NCI-H2196 (cell line): ENCODE measurements around the gene SCCPDH.
"Not testable (repeated sequence)": the region's sequence is repeated elsewhere in the genome, so short reads cannot be mapped to it uniquely, and the experiment has no call there.

ENCODE experiments used
- DNase-seq: peaks from one replicate; lab custom pipeline; 2025; ENCODE audit not compliant: unreplicated experiment; lab: John Stamatoyannopoulos, UW

The SCCPDH gene

DNA sequence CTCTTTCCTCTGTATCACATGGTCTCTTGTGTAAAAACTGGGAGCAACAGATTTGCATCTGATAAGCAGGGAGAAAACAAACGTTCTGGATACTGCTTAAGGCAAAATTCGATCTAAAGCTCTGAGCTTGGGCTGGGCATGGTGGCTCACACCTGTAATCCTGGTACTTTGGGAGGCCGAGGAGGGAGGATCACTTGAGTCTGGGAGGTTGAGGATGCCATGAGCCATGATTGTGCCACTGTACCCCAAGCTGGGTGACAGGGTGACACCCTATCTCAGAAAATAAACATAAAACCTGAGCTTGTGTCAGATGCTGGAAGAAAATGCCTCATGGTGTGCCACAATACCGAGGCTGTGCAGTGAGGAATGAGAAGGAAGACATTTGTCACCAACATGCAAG lies 73.9 kb downstream of the SCCPDH start:
- no peak for DNase-seq

DNA sequence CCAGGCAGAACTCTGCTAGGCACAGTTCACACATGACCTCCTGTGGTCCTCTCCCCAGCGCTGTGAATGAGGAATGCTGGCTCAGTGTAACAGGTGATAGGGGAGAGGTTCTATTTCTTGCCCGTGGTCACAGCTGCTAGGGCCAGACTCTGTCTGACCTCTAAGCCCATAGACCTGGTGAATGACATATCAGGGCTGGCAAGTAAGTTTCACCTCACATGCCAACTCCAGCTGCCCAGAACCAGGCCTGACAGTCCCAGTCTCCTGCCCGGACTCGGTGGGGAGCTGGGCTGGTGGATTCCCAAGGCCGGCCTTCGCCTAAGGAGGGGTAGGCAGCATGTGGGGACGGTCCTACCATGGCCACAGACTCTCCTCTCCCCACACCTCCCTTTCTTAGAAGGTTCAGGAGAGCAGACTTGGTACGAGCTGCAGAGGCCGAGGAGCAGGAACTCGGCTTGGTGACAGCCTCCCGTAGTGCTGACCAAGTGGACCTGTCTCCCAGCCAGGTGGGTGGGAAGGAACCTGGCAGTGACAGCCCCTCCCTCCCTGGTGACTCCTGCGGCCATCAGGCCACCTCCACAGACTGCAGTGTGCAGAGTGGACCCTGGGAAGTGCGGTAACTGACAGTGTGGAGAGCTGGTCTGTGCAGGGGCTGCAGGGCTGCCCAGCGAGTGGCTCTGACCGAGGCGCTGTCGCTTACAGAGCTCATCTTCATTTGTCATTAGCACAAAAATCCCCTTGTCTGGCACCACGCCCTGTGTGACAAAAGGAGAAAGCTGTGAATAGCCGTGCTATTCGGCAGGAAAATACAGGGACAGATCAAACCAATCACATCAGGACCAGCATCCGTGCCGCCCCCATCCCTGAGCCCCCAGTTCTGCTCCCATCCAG lies 74.6 kb downstream of the SCCPDH start:
- DNase-seq = no peak

DNA sequence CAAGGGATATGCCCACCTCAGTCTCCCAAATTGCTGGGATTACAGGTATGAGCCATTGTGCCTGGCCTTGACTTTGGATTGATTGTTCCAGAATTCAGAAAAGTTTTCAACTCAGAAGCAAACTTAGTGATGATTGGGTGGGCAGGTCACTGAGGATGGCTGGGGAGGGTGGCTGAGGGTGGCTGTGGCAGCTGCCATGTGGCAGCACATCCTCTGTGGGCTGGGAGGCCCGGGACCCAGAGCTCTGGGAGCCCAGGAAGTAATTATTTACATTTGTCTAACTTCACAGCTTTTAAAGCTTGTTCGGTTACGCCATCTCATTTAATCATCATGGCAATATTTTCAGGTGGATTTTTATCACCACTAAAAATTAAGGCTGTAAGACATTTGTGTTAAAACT lies 76.1 kb downstream of the SCCPDH start:
- no peak for DNase-seq

DNA sequence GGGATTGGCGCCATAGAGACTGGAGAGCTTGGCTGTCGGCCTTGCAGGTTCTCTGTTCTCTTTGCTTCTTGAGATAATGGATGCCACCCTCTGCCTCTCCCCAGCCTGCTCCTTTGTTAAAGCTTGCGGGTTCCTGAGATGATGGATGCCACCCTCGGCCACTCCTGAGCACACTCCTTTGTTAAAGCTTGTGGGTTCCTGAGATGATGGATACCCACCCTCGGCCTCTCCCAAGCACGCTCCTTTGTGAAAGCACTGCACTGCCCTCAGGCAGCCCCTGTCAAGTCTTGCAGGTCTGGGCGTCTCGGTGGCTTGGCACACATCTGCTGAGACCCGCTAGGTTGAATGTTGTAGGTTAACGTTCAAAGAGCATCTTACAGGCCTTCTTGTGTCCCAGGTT lies 76.5 kb downstream of the SCCPDH start:
- no peak for DNase-seq

DNA sequence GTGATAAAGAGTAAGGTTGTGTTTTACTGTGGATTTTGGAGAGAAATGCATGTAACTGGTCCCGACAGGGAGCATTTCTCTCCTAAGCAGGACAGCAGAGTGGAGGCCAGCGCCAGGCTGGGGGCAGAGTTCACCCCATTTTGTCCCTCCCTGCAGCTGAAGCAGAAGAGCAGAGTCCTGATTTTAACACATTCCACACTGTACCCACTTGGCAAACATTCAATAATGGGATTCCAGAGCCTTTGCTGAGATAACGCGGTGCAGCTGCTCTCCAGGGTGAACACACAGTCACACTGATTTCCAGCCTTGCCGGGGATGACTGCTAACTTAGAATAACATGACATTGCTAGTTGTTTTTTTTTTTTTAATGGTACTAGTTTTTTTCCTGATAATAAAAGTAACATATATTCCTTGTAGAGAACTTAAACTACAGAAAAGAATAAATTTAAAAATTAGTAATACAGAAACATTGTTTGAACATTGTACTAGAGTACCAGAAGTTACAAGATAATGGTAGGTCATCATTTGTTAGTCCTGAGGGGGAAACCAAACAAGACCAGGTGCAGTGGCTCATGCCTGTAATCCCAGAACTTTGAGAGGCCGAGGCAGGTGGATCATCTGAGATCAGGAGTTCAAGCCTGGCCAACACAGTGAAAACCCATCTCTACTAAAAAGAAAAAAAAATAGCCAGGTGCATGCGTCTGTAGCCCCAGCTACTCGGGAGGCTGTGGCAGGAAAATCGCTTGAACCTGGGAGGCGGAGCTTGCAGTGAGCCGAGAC lies 77.2 kb downstream of the SCCPDH start:
- DNase-seq = no peak

DNA sequence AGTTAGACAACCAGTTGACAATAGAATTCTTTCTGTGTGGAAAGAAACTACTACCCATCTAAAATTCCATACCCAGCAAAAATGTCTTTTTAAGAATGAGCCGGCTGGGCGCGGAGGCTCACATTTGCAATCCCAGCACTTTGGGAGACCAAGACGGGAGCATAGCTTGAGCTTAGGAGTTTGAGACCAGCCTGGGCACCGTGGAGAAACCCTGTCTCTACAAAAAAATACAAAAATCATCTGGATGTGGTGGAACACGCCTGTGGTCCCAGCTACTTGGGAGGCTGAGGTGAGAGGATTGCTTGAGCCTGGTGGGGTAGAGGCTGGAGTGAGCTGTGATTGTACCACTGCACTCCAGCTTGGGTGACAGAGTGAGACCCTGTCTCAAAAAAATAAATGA lies 79.2 kb downstream of the SCCPDH start:
- no peak for DNase-seq

DNA sequence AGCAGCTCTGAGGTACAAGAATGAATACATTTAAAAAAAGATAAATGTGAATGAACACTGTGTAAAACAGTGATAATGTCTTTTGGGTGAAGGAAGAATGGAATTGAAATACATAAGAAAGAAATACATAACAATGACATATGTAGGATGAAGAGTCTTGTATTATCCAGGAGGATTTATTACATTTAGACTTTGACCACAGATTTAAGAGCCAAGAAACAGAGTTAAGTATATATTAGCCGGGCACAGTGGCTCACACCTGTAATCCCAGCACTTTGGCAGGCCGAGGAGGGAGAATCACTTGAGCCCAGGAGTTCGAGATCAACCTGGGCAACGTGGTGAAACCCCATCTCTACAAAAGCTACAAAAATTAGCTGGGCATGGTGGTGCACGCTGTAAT lies 79.7 kb downstream of the SCCPDH start:
- no peak for DNase-seq

DNA sequence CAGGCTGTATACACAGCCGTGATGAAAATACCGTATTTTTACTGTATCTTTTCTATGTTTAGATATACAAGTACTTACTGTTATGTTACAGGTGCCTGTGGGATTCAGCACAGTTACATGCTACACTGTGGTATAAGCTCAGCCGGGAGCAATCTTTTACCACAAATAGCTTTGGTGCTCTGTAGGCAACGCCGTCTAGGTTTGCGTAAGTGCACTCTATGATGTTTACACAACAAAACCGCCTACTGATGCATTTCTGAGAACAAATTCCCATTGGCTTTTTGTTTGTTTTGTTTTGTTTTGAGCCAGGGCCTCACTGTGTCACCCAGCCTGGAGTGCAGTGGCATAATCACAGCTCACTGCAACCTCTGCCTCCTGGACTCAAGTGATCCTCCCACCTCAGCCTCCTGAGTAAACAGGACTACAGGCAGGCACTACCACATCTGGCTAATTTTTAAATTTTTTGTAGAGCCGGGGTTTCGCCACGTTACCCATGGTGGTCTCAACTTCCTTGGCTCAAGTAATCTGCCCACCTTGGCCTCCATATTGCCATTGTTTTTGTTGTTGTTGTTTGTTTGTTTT lies 81.0 kb downstream of the SCCPDH start:
- DNase-seq = no peak

DNA sequence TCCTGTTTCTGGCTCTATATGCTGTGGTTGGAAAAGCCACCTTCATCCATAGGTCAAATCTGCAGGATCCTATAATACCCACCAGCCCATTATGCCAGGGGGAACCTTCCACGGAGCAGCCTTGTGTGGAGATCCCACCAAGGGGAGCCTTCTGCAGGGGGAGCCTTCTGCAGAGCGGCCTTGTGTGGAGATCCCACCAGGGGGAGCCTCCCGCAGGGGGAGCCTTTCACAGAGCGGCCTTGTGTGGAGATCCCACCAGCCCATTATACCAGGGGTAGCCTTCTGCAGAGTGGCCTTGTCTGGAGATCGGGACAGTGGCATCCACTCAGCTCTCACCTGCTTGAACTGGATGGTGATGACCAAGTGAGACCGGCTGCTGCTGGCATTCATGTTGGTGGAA lies 85.3 kb downstream of the SCCPDH start:
- DNase-seq = no peak

DNA sequence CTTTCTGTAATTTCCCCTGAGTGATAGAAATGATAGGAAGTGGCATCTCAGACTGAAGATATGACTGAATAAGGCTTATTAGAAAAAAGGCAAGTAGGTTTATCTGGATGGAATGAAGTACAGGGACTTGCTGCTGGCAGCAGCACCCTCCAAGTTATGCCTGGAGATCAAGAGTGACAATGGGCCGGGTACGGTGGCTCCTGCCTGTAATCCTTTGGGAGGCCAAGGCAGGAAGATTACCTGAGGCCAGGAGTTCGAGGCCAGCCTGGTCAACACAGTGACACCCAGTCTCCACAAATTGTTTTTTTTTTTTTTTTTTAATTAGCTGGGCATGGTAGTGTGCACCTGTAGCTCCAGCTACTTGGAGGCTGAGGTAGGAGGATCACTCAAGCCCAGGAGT lies 87.8 kb downstream of the SCCPDH start:
- no peak for DNase-seq

DNA sequence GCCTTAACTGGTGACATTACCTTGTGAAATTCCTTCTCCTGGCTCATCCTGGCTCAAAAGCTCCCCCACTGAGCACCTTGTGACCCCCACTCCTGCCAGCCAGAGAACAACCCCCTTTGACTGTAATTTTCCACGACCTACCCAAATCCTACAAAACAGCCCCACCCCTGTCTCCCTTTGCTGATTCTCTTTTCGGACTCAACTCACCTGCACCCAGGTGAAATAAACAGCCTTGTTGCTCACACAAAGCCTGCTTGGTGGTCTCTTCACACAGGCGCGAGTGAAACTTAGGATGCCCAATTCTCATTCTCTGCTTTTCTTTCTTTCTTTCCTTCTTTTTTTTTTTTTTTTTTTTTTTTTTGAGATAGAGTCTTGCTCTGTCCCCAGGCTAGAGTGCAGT lies 89.1 kb downstream of the SCCPDH start:
- DNase-seq = not testable (repeated sequence)

DNA sequence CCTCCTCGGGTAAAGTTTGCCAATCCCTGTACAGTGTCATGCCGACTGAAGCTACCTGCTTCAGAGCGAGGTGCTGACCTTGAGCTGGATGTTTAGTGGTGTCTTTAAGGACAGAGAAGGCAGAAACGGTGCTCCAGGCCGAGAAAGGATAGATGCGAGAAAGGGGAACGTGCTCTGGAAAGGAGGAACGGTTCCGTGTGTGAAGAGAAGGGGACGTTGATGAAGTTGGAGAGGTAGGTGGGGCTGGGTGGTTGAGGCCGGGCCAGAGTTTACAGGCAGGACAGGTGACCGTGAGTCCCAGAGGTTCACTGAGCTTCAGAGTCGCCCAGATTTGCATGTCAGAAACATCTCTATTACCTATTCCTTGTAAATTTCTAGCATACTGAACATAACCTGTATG lies 90.7 kb downstream of the SCCPDH start:
- DNase-seq = no peak

DNA sequence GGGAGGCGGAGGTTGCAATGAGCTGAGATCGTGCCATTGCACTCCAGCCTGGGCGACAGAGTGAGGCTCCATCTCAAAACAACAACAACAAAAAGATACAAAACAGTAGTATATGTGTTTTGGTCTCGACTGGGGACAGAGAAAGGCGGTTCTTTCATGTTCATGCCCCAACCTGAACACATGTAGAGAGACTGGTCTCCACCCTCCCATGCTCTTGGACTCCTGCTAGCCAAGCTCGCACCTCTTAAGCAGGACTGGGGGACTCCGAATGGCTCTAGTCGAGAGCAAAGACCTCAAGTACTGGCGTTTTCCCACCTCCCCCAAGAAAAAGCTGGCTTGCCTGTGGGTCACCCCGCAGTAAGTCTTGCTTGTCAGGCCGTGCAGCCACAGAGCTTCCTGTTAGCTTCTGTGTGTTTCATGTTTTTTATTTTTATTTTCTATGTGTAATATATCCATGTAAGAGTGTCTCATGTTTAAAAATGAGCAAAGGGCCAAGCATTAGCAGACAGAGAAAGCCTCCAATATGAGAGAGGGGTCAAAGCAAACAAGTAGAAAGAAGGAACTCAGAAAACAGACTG lies 91.6 kb downstream of the SCCPDH start:
- no peak for DNase-seq
